A673 (cell line): ENCODE results near the gene ASTN2. TPM values are rescaled to one million over a fixed set of nuclear protein-coding genes. Genes with fewer than 3 reads are reported as not detected.
A peak's percentile ranks its signal among the peaks of the same experiment; 100 is the strongest.

Experiments used
- BruUV-seq: library from RNA; stranded (reverse); fragments of 400-500 nt; replicated peaks from 2 replicates; lab custom pipeline; 2021; lab: Mats Ljungman, UMichigan
- CTCF ChIA-PET: fragments of 300-600 bp; sonication (Branson Sonifier 250); formaldehyde crosslinking; loops from one replicate; lab custom pipeline; 2022; ENCODE audit warnings: antibody characterized with exemption; lab: Charles Lee
- POLR2A ChIA-PET: fragments of 300-600 bp; sonication (Branson Sonifier 250); formaldehyde crosslinking; loops from one replicate; lab custom pipeline; 2022; ENCODE audit warnings: antibody characterized with exemption; ENCODE audit not compliant: low non-redundant PET; lab: Charles Lee
- DNase-seq: peaks from one replicate; pipeline ENCODE4 v3.0.0-alpha.2; 2015; ENCODE audit warnings: low spot score
- H3K27ac ChIP-seq: fragments of 200-600 bp; sonication (generic); 2 replicates; pipeline ENCODE4 v1.5.1; 2016; ENCODE audit warnings: mixed run types, low read depth, mild to moderate bottlenecking, mixed read lengths, antibody characterized with exemption, low read length; ENCODE audit not compliant: poor library complexity, severe bottlenecking
- H3K27me3 ChIP-seq: fragments of 200-600 bp; sonication (generic); replicated peaks from 2 replicates; pipeline ENCODE4 v1.6.1; 2017; ENCODE audit warnings: mixed run types, low read depth, mild to moderate bottlenecking, mixed read lengths, antibody characterized with exemption, low read length; ENCODE audit not compliant: insufficient read depth, poor library complexity
- H3K36me3 ChIP-seq: fragments of 200-600 bp; sonication (generic); 2 replicates; pipeline ENCODE4 v1.6.1; 2016; ENCODE audit warnings: mixed run types, mild to moderate bottlenecking, mixed read lengths, antibody characterized with exemption, low read length; ENCODE audit not compliant: insufficient read depth, poor library complexity, severe bottlenecking
- H3K4me1 ChIP-seq: fragments of 200-600 bp; sonication (generic); 2 replicates; pipeline ENCODE4 v1.6.1; 2017; ENCODE audit warnings: mixed run types, mild to moderate bottlenecking, mixed read lengths, antibody characterized with exemption, low read length; ENCODE audit not compliant: insufficient read depth, poor library complexity, severe bottlenecking
- H3K4me3 ChIP-seq: fragments of 200-600 bp; sonication (generic); 2 replicates; pipeline ENCODE4 v1.5.1; 2016; ENCODE audit warnings: low read depth, mixed run types, mild to moderate bottlenecking, mixed read lengths, low read length; ENCODE audit not compliant: poor library complexity, severe bottlenecking
- H3K9me3 ChIP-seq: fragments of 200-600 bp; sonication (generic); 2 replicates; pipeline ENCODE4 v1.6.1; 2016; ENCODE audit warnings: mixed run types, low read depth, mild to moderate bottlenecking, mixed read lengths, antibody characterized with exemption, low read length; ENCODE audit not compliant: poor library complexity, severe bottlenecking
- EZH2 ChIP-seq: fragments of 200-600 bp; sonication (generic); IDR thresholded peaks from 2 replicates; pipeline ENCODE4 v1.6.1; 2017; ENCODE audit warnings: borderline replicate concordance, low read depth, mild to moderate bottlenecking, mixed read lengths, antibody characterized with exemption, low read length; ENCODE audit not compliant: poor library complexity, severe bottlenecking
- intact Hi-C: fragments of 100-400 bp; cut with micrococcal nuclease; formaldehyde crosslinking; loops from one replicate; pipeline ENCODE4 v1.10.0; 2022; ENCODE audit not compliant: unreplicated experiment
- total RNA-seq: library from RNA; stranded (reverse); gene quantifications from 2 replicates; pipeline ENCODE4 v1.2.3, GENCODE V29; 2021
- TF ChIP-seq, protein P1 (sequence below): fragments of 300-800, 200-600 bp; sonication (generic); conservative IDR thresholded peaks from 2 replicates; pipeline ENCODE4 v1.5.1; 2017; ENCODE audit warnings: low read depth, mild to moderate bottlenecking, antibody characterized with exemption, low read length, moderate library complexity, mixed read lengths

The ASTN2 gene
- total RNA-seq, 1 experiment from 2014 or later = 3.4 TPM

DNA sequence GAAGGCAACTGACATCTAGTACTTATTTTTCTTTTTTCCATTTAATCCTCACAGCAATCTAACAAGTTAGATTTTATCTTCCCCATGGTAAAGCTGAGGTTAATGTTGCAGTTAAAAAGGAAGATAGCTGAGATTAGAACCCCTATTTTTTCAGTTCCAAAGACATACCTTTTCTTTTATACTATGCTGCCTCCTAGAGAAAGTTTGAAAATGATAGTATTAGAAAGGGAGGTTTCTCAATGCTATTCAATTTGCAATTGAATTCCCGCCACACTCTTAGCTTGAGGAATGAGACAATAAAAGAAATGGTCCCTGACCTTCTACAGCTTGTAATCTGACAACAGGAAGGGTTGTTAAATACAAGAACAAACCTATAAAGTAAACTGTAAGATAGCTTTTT lies 923.6 kb downstream of the ASTN2 start:
- no peaks in the 10 kb centered on the region for H3K36me3 ChIP-seq
- no peak overlapping the region for H3K4me3 ChIP-seq
- peak; percentile 41 for DNase-seq
- H3K4me1 ChIP-seq = peaks cover 6% of the 10 kb centered on the region
- intact Hi-C loops = loop anchor here (5.0 to 10.0 kb wide), 3 partner anchors 339 to 899 kb away; partner anchors contain the start of gene PAPPA
- no peak overlapping the region for H3K27ac ChIP-seq
- POLR2A ChIA-PET = no interaction called here
- no TSS peak for BruUV-seq
- TF ChIP-seq EZH2 = no peak
- TF ChIP-seq, protein P1, sequence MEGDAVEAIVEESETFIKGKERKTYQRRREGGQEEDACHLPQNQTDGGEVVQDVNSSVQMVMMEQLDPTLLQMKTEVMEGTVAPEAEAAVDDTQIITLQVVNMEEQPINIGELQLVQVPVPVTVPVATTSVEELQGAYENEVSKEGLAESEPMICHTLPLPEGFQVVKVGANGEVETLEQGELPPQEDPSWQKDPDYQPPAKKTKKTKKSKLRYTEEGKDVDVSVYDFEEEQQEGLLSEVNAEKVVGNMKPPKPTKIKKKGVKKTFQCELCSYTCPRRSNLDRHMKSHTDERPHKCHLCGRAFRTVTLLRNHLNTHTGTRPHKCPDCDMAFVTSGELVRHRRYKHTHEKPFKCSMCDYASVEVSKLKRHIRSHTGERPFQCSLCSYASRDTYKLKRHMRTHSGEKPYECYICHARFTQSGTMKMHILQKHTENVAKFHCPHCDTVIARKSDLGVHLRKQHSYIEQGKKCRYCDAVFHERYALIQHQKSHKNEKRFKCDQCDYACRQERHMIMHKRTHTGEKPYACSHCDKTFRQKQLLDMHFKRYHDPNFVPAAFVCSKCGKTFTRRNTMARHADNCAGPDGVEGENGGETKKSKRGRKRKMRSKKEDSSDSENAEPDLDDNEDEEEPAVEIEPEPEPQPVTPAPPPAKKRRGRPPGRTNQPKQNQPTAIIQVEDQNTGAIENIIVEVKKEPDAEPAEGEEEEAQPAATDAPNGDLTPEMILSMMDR = peak; percentile 31; the same call in 1 of the 2 replicates
- H3K27me3 ChIP-seq = no peaks in the 10 kb centered on the region
- H3K9me3 ChIP-seq = no peaks in the 10 kb centered on the region
- CTCF ChIA-PET = interaction anchor here (0.6 kb wide), 1 partner anchor 920 kb away, joined by 3 read pairs; no protein-coding TSS in a partner anchor

DNA sequence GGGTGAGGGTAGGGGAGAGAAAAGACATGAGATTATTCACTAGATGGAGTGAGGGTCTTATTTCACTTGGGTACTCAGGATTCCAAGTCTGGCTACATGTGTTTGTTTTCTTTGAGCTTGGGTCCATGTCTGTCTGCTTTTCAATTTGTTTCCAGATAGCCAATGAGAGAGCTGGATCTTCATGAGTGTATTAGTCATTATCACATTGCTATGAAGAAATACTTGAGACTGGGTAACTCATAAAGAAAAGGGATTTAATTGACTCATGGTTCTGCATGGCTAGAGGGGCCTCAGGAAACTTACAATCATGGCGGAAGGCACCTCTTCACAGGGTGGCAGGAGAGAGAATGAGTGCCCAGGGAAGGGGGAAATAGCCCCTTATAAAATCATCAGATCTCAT lies 924.5 kb downstream of the ASTN2 start:
- DNase-seq = no peak
- no peaks in the 10 kb centered on the region for H3K27me3 ChIP-seq
- ChIA-PET CTCF (no interaction called here), POLR2A (no interaction called here)
- no peak for TF ChIP-seq EZH2
- TF ChIP-seq, protein P1 = no peak
- no peaks in the 10 kb centered on the region for H3K9me3 ChIP-seq
- H3K36me3 ChIP-seq = no peaks in the 10 kb centered on the region
- peaks cover 6% of the 10 kb centered on the region for H3K4me1 ChIP-seq
- intact Hi-C loops = loop anchor here (5.0 to 10.0 kb wide), 3 partner anchors 338 to 898 kb away; partner anchors contain the start of gene PAPPA
- no peak overlapping the region for H3K4me3 ChIP-seq
- BruUV-seq = no TSS peak
- H3K27ac ChIP-seq = no peak overlapping the region

DNA sequence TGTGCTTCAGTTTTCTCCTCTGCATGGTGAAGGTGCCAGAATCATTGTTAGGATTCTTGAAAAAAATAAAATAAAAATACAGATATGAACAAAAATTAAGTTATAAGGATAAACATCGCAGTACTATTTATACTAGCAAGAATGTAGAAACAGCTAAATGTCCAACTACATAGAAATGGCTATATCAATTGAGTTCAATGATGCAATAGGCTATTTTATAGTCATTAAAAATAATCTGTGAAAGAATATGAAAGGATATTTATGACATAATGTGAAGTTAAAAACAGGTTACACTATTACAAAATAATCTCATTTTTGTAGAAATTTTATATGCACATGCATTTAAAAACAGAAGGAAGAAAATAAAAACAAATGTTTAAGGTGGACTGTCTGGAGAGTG lies 926.5 kb downstream of the ASTN2 start:
- Histone ChIP-seq H3K4me1 (peaks cover 6% of the 10 kb centered on the region), H3K27me3 (no peaks in the 10 kb centered on the region), H3K36me3 (no peaks in the 10 kb centered on the region), H3K27ac (no peak overlapping the region), H3K4me3 (no peak overlapping the region), H3K9me3 (no peaks in the 10 kb centered on the region)
- BruUV-seq = no TSS peak
- intact Hi-C loops = no loop called here
- ChIA-PET POLR2A (no interaction called here), CTCF (no interaction called here)
- no peak for DNase-seq
- TF ChIP-seq, protein P1 = no peak
- TF ChIP-seq EZH2 = no peak
